DND-41 (cell line): ENCODE measurements around the gene SLC23A2.

ENCODE experiments used
- ATAC-seq: fragments of 200-7000 bp; cut with Tn5 transposase; 3 replicates; pipeline ENCODE4 v1.9.1; 2021; ENCODE audit warnings: low read depth; ENCODE audit not compliant: insufficient read depth
- DNase-seq: peaks from one replicate; pipeline ENCODE4 v3.0.0-alpha.2; 2020
- H2AFZ ChIP-seq: 2 replicates; pipeline ENCODE4 v1.6.0; 2012; ENCODE audit warnings: low read depth, low read length
- H3K27ac ChIP-seq: 2 replicates; pipeline ENCODE4 v1.5.1; 2012; ENCODE audit warnings: low read length, inconsistent platforms
- H3K27me3 ChIP-seq: fragments of 200-600 bp; sonication (generic); 2 replicates; pipeline ENCODE4 v1.6.0; 2012; ENCODE audit warnings: low read length, mild to moderate bottlenecking, inconsistent platforms; ENCODE audit not compliant: insufficient read depth, poor library complexity
- H3K36me3 ChIP-seq: 2 replicates; pipeline ENCODE4 v1.5.1; 2012; ENCODE audit warnings: low read length, inconsistent platforms; ENCODE audit not compliant: insufficient read depth
- H3K4me1 ChIP-seq: 2 replicates; pipeline ENCODE4 v1.5.1; 2012; ENCODE audit warnings: mild to moderate bottlenecking, low read length; ENCODE audit not compliant: insufficient read depth
- H3K4me2 ChIP-seq: 2 replicates; pipeline ENCODE4 v1.6.0; 2012; ENCODE audit warnings: mild to moderate bottlenecking, moderate library complexity, low read length, inconsistent platforms; ENCODE audit not compliant: insufficient read depth
- H3K4me3 ChIP-seq, 2 experiments: fragments of 200-600 bp in 1 of 2; shearing (Covaris generic) in 1 of 2; 2 replicates each; pipeline ENCODE4 v1.5.1; 2012 to 2016; ENCODE audit warnings: inconsistent platforms in 2 of 2, low read length in 2 of 2, mild to moderate bottlenecking in 2 of 2, low read depth in 1 of 2, moderate library complexity in 1 of 2
- H3K79me2 ChIP-seq: 2 replicates; pipeline ENCODE4 v1.6.0; 2012; ENCODE audit warnings: low read length, inconsistent platforms; ENCODE audit not compliant: insufficient read depth
- H3K9ac ChIP-seq: 2 replicates; pipeline ENCODE4 v1.6.0; 2012; ENCODE audit warnings: low read depth, mild to moderate bottlenecking, inconsistent platforms, low read length, moderate library complexity
- H3K9me3 ChIP-seq: 2 replicates; pipeline ENCODE4 v1.5.1; 2012; ENCODE audit warnings: low read length, moderate library complexity, mild to moderate bottlenecking, inconsistent platforms; ENCODE audit not compliant: insufficient read depth, severe bottlenecking
- H4K20me1 ChIP-seq: 2 replicates; pipeline ENCODE4 v1.6.0; 2012; ENCODE audit warnings: low read length; ENCODE audit not compliant: insufficient read depth
- EZH2 ChIP-seq: IDR thresholded peaks from 3 replicates; pipeline ENCODE4 v1.6.1; 2012; ENCODE audit warnings: borderline replicate concordance, low read depth, mild to moderate bottlenecking, moderate library complexity, low read length, inconsistent platforms; ENCODE audit not compliant: severe bottlenecking
- TF ChIP-seq, protein P1 (sequence below): IDR thresholded peaks from 2 replicates; pipeline ENCODE4 v1.5.1; 2012; ENCODE audit warnings: borderline replicate concordance, low read length, moderate library complexity, mild to moderate bottlenecking; ENCODE audit not compliant: poor library complexity, severe bottlenecking; ENCODE audit errors: extremely low read depth

SLC23A2 gene

DNA sequence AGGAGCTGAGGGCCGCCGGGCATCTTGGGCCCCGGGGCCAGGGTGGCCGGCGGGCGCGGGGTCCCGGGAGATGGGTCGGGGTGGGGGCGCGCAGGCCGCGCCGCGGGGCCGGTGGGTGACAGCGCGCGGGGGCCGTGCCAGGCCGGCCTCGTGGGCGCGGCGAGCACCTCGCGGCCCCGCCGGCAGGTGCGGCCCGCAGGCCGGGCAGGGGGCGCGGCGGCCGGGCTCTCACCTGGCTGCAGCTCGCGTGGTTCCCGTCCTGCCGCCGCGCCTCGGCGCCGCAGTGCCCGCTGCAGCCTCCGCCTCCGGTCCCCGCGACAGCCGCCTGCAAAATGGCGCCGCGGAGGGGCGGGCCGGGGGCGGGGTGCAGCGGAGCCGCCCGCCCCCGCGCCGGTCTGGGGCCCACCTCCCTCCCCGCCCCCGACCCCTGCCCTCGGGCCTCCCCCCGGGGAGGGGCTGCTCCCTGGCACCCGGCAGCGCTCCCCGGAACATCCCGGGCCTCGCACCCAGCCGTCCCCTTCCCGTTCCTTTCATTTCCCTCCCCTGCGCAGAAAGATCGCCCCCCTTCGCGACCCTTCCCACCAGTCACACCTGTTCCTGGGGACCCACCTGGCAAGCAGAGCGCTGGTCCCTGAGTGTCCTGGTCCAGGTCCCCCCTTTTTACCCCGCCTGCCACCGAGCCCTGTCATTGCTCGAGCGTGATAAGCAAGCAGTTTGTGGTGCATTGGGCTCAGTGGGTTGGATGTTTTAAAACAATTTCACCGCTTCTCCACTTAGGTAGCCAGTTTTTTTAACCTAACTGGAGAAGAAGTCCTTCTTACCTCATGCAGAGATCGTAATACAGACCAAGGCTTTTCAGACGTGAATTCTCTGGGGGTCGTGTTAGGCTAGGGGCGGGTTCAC, at the start of gene SLC23A2:
Gene SLC23A2 (minus strand): TSS at position 337 of the 903 bp plus-strand sequence. CDS start 68,948 bp downstream, outside the sequence.
- ATAC-seq, result peak; percentile 88
- peak within 1 kb of the TSS; percentile 99 for H3K4me2 ChIP-seq
- peak; percentile 76 for DNase-seq
- TF ChIP-seq, protein P1, sequence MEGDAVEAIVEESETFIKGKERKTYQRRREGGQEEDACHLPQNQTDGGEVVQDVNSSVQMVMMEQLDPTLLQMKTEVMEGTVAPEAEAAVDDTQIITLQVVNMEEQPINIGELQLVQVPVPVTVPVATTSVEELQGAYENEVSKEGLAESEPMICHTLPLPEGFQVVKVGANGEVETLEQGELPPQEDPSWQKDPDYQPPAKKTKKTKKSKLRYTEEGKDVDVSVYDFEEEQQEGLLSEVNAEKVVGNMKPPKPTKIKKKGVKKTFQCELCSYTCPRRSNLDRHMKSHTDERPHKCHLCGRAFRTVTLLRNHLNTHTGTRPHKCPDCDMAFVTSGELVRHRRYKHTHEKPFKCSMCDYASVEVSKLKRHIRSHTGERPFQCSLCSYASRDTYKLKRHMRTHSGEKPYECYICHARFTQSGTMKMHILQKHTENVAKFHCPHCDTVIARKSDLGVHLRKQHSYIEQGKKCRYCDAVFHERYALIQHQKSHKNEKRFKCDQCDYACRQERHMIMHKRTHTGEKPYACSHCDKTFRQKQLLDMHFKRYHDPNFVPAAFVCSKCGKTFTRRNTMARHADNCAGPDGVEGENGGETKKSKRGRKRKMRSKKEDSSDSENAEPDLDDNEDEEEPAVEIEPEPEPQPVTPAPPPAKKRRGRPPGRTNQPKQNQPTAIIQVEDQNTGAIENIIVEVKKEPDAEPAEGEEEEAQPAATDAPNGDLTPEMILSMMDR, result no peak
- TF ChIP-seq EZH2, result no peak
- H3K27ac ChIP-seq, result peak within 1 kb of the TSS; percentile 68
- H3K9ac ChIP-seq, result peak within 1 kb of the TSS; percentile 74
- H3K4me3 ChIP-seq, result peak within 1 kb of the TSS; percentile 92 to 95
- H4K20me1 ChIP-seq, result peaks cover 26% of the 10 kb centered on the region; the same call in 1 of the 2 replicates
- H3K4me1 ChIP-seq, result peaks cover 37% of the 10 kb centered on the region
- no peaks in the 10 kb centered on the region for H3K27me3 ChIP-seq
- H3K36me3 ChIP-seq, result no peaks in the 10 kb centered on the region
- peaks cover 47% of the 10 kb centered on the region for H3K79me2 ChIP-seq
- H2AFZ ChIP-seq, result peak within 1 kb of the TSS; percentile 100
- H3K9me3 ChIP-seq, result no peaks in the 10 kb centered on the region

DNA sequence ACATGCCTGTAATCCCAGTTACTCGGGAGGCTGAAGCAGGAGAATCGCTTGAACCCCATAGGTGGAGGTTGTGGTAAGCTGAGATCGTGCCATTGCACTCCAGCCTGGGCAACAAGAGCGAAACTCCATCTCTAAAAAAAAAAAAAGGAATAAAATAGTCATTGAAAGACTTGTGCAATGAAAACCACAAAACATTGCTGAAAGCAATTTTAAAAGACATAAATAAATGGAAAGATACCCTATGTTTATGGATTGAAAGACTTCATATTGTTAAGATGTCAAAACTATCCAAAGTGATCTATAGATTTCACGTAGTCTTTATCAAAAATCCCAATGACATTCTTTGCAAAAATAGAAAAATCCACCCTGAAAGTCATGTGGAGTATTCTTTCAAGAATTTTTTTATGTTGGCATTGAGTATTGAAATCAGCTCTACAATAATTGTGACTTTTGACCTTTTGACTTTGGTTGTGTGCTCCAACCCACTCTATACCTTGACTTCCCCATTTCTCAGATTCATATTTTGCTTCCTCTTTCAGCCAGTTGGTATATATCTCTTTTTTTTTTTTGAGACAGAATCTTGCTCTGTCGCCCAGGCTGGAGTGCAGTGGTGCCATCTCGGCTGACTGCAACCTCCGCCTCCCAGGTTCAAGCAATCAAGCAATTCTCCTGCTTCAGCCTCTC, 45.5 kb upstream of the SLC23A2 start:
- no peaks in the 10 kb centered on the region for H3K4me1 ChIP-seq
- no peak overlapping the region for H3K4me2 ChIP-seq
- DNase-seq (no peak), ATAC-seq (no peak)
- no peak overlapping the region for H3K27ac ChIP-seq
- no peak overlapping the region for H3K9ac ChIP-seq
- H3K4me3 ChIP-seq, result no peak overlapping the region
- no peak overlapping the region for H2AFZ ChIP-seq
- no peaks in the 10 kb centered on the region for H3K9me3 ChIP-seq
- no peaks in the 10 kb centered on the region for H3K79me2 ChIP-seq
- H3K36me3 ChIP-seq, result no peaks in the 10 kb centered on the region
- H4K20me1 ChIP-seq, result no peaks in the 10 kb centered on the region
- no peaks in the 10 kb centered on the region for H3K27me3 ChIP-seq
- TF ChIP-seq, protein P1, result no peak
- no peak for TF ChIP-seq EZH2

DNA sequence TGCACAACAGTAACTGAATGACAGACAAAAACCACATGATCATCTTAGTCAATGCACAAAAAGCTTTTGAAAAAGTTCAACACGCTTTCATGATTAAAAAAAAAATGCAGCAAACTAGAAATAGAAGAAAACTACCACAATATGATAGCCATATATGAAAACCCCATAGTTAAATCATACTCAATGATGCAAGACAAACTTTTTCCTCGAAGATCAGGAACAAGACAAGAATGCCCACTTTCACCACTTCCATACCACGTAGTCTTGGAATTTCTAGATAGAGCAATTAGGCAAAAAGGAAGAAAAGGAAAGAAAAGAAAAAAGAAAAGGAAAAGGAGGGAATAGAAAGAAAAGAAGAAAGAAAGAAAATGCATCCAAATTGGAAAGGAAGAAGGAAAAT, 44.6 kb upstream of the SLC23A2 start:
- Histone ChIP-seq H3K36me3 (no peaks in the 10 kb centered on the region), H3K27me3 (no peaks in the 10 kb centered on the region), H3K27ac (no peak overlapping the region), H3K4me2 (no peak overlapping the region), H2AFZ (no peak overlapping the region), H3K4me3 (no peak overlapping the region), H3K9ac (no peak overlapping the region), H3K9me3 (no peaks in the 10 kb centered on the region), H3K79me2 (no peaks in the 10 kb centered on the region), H4K20me1 (no peaks in the 10 kb centered on the region), H3K4me1 (no peaks in the 10 kb centered on the region)
- DNase-seq (no peak), ATAC-seq (no peak)
- no peak for TF ChIP-seq EZH2
- TF ChIP-seq, protein P1, result no peak
